ENCODE measurements around the gene TET3. TPM values are rescaled to one million over a fixed set of nuclear protein-coding genes. Genes with fewer than 3 reads are reported as not detected.

The TET3 gene
- total and polyA plus RNA-seq, 2 donors (not counting 3 experiments of a cell fraction or from before 2014, with no cell fraction given) = 3.4 to 15.6 TPM

DNA sequence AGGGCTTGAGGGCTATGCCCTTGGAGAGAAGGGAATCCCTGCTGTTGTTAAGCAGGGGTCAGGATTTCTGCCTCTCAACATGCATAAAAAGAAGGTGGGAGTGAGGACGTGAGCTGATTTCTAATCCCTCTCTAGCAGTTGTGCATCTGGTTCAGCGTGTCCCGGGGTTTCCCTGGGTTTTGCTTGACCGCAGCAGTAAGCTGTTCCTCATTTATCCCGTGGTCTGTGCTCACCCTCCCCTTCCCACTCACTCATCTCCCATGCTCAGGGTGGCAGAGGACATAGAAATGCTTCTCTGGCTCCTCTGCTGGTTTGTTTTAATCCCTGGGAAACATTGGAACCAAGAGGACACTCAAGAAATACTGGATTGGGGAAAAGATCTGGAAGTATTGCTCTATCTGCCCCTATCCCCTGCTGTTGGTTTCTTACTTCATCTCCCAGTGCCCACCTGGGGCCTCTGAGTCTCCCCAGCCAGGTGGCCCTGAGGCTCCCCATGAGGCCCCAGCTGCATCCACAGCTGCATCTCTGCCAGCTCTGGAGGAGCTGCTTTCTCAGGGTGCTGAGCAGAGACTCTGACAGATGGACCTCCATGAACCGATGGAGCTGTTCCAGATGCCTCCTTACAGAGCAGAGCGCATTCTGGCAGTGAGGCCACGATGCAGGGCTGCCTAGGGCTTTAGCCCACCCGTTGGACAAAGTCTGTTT, 36.1 kb downstream of the TET3 start:
- intact Hi-C loops (cut with micrococcal nuclease) (no loop called here), dilution Hi-C loops (cut with MboI; ENCODE audit: extremely low pct_ligation_motif_present, low sequenced_read_pairs) (no loop called here)
- no peaks in the 10 kb centered on the region for H4K20me1 ChIP-seq (replicated peaks; ENCODE audit: control insufficient read depth, extremely low read depth, insufficient read depth, low read length)
- no peaks in the 10 kb centered on the region for H3K9me3 ChIP-seq (replicated peaks; ENCODE audit: control insufficient read depth, insufficient read depth, low read length)
- TF ChIP-seq GATA2 (IDR thresholded peaks at IDR 0.05; ENCODE audit: insufficient read depth, insufficient read length, low read depth, low read length) = no peak
- TF ChIP-seq FOS (IDR thresholded peaks at IDR 0.05; ENCODE audit: borderline replicate concordance, insufficient read depth, low read length) = no peak
- TF ChIP-seq, protein P1, sequence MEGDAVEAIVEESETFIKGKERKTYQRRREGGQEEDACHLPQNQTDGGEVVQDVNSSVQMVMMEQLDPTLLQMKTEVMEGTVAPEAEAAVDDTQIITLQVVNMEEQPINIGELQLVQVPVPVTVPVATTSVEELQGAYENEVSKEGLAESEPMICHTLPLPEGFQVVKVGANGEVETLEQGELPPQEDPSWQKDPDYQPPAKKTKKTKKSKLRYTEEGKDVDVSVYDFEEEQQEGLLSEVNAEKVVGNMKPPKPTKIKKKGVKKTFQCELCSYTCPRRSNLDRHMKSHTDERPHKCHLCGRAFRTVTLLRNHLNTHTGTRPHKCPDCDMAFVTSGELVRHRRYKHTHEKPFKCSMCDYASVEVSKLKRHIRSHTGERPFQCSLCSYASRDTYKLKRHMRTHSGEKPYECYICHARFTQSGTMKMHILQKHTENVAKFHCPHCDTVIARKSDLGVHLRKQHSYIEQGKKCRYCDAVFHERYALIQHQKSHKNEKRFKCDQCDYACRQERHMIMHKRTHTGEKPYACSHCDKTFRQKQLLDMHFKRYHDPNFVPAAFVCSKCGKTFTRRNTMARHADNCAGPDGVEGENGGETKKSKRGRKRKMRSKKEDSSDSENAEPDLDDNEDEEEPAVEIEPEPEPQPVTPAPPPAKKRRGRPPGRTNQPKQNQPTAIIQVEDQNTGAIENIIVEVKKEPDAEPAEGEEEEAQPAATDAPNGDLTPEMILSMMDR (IDR thresholded peaks at IDR 0.05; ENCODE audit: extremely low read depth in 1 of 2, insufficient read depth in 1 of 2, low read depth in 1 of 2, low read length in 2 of 2) = no peak
- no peak for TF ChIP-seq MYC (IDR thresholded peaks at IDR 0.05; ENCODE audit: low read depth, low read length)
- no peak for TF ChIP-seq JUN (IDR thresholded peaks at IDR 0.05; ENCODE audit: borderline replicate concordance, insufficient read depth, insufficient read length, low read depth)
- no peak for TF ChIP-seq POLR2AphosphoS5 (IDR thresholded peaks at IDR 0.05; ENCODE audit: insufficient read depth, low read depth, low read length)
- TF ChIP-seq, protein P2, sequence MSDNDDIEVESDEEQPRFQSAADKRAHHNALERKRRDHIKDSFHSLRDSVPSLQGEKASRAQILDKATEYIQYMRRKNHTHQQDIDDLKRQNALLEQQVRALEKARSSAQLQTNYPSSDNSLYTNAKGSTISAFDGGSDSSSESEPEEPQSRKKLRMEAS (IDR thresholded peaks at IDR 0.05; ENCODE audit: insufficient read depth, insufficient read length) = no peak
- no peak for TF ChIP-seq EZH2 (IDR thresholded peaks at IDR 0.05; ENCODE audit: borderline replicate concordance, low read depth, low read length, severe bottlenecking)
- TF ChIP-seq POLR2A (IDR thresholded peaks at IDR 0.05; ENCODE audit: low read depth, low read length) = no peak
- ChIA-PET POLR2A (no interaction called here), CTCF (interaction anchor here (0.9 kb wide), 1 partner anchor 12 kb away, joined by 3 read pairs; no protein-coding TSS in a partner anchor)
- H3K27me3 ChIP-seq (ENCODE audit: control insufficient read depth in 2 of 2, insufficient read depth in 2 of 2, low read length in 2 of 2) = no peaks in the 10 kb centered on the region
- no peak overlapping the region for H3K27ac ChIP-seq (ENCODE audit: insufficient read depth, low read depth, low read length)
- H3K9me1 ChIP-seq (replicated peaks; ENCODE audit: control insufficient read depth, extremely low read depth, insufficient read depth, low read length) = no peaks in the 10 kb centered on the region
- H3K79me2 ChIP-seq (ENCODE audit: control insufficient read depth, insufficient read depth, low read length) = peaks cover 12% of the 10 kb centered on the region
- no TSS peak for BruUV-seq (replicated peaks)
- FAIRE-seq = no peak
- no peak overlapping the region for H2AFZ ChIP-seq (ENCODE audit: low read depth, low read length)
- H3K4me3 ChIP-seq (replicated peaks in 1 of 3; ENCODE audit: insufficient read depth in 1 of 3, low read depth in 1 of 3, low read length in 3 of 3) = no peak overlapping the region
- no peak overlapping the region for H3K9ac ChIP-seq (replicated peaks; ENCODE audit: extremely low read depth, insufficient read depth, low read length)
- no peak for DNase-seq (ENCODE audit: low read depth, low spot score)
- H3K36me3 ChIP-seq (ENCODE audit: control insufficient read depth in 2 of 2, extremely low read depth in 1 of 2, insufficient read depth in 2 of 2, low read length in 2 of 2) = no peaks in the 10 kb centered on the region
- no peaks in the 10 kb centered on the region for H3K4me1 ChIP-seq (ENCODE audit: control insufficient read depth, extremely low read depth, insufficient read depth, low read length)
- no peak overlapping the region for H3K4me2 ChIP-seq (ENCODE audit: insufficient read depth, low read length)

Measured in endothelial cell of umbilical vein (primary cell).